ENCODE results near the gene AOC1. TPM values are rescaled to one million over a fixed set of nuclear protein-coding genes. Genes with fewer than 3 reads are reported as not detected.

AOC1 gene
- total RNA-seq, 1 donor from 2014 or later = not detected

DNA sequence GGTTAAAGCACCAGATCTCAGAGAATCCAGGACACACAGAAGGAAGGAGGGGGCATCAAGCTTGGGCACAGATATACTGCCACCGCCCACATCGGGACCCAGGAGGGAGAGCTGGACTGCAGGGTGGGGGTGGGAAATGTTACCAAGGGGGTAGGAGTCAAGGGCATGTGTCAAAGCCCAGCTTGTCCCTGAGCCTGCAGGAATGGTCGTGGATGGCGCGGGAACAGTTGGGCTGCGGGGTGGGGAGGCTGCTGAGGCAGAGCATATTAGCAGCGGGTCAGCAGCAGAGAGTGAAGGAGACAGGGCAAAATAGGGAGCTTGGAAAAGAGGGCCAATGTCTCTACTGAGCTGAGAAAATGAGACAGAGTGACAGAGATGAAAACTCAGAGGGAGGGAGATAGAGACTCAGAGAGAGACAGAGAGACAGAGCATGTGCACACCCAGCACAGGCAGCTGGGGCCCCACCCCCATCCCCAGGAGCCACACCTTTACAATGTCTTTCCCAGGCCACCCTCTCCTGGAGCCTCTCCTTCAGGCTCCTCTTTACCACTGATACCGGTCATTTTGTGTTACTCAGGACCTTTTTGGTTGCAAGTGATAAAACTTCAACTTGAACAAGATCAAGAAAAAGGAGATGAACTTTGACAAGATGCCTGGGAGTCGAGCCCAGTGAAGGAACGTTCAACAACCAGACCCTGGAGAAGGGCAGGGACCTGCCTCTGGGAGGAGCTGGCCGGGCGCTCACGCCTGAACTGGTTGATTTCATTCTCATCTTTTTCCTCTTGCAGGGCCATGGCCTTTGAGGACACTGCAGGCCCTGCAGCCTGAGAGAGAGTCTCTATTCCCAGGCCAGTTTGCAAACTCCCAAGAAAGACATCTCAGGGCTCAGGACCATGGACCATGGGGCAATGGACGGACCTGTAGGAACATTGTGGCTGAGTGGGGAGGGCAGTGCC lies 50.0 kb downstream of the AOC1 start:
- H3K27ac Mint-ChIP-seq (ENCODE audit: unreplicated experiment) = no peak overlapping the region
- TF ChIP-seq, protein P1, sequence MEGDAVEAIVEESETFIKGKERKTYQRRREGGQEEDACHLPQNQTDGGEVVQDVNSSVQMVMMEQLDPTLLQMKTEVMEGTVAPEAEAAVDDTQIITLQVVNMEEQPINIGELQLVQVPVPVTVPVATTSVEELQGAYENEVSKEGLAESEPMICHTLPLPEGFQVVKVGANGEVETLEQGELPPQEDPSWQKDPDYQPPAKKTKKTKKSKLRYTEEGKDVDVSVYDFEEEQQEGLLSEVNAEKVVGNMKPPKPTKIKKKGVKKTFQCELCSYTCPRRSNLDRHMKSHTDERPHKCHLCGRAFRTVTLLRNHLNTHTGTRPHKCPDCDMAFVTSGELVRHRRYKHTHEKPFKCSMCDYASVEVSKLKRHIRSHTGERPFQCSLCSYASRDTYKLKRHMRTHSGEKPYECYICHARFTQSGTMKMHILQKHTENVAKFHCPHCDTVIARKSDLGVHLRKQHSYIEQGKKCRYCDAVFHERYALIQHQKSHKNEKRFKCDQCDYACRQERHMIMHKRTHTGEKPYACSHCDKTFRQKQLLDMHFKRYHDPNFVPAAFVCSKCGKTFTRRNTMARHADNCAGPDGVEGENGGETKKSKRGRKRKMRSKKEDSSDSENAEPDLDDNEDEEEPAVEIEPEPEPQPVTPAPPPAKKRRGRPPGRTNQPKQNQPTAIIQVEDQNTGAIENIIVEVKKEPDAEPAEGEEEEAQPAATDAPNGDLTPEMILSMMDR (IDR thresholded peaks at IDR 0.05; ENCODE audit: partially characterized antibody, unreplicated experiment) = no peak
- H3K36me3 Mint-ChIP-seq (ENCODE audit: unreplicated experiment) = no peaks in the 10 kb centered on the region
- no peak for DNase-seq
- H3K4me1 Mint-ChIP-seq (ENCODE audit: low read depth, unreplicated experiment) = peaks cover 14% of the 10 kb centered on the region
- no peaks in the 10 kb centered on the region for H3K9me3 Mint-ChIP-seq (ENCODE audit: unreplicated experiment)
- H3K4me3 Mint-ChIP-seq (ENCODE audit: unreplicated experiment) = no peak overlapping the region
- H3K27me3 Mint-ChIP-seq (ENCODE audit: unreplicated experiment) = peaks cover 4% of the 10 kb centered on the region

DNA sequence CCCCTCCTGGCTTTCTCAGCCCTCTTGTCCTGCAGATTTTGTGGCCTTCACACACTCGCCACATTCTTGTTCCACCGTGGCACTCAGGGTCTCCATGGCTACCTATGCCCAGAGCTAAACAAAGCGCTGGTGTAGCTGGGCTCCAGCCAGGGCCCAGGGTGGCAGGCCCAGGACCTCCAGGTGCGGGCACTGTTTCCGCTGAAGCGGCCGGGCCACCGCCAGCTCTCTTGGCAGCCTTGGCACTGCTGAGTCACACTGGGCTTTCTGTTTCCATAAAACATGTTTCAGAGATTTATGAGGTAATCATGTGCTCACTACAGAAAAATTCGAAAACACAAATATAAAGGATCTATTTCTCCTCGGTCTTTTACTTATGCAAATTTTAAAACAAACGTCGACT lies 51.3 kb downstream of the AOC1 start:
- no peak overlapping the region for H3K27ac Mint-ChIP-seq (ENCODE audit: unreplicated experiment)

GRCh38 chr7:150904011-150904909 lies 51.9 kb downstream of the AOC1 start:
- Mint-ChIP-seq H3K4me3 (ENCODE audit: unreplicated experiment) (no peak overlapping the region), H3K36me3 (ENCODE audit: unreplicated experiment) (no peaks in the 10 kb centered on the region), H3K9me3 (ENCODE audit: unreplicated experiment) (no peaks in the 10 kb centered on the region), H3K27me3 (ENCODE audit: unreplicated experiment) (peaks cover 4% of the 10 kb centered on the region), H3K4me1 (ENCODE audit: low read depth, unreplicated experiment) (peaks cover 14% of the 10 kb centered on the region), H3K27ac (ENCODE audit: unreplicated experiment) (no peak overlapping the region)
- DNase-seq = no peak
- TF ChIP-seq, protein P1 (IDR thresholded peaks at IDR 0.05; ENCODE audit: partially characterized antibody, unreplicated experiment) = no peak

More for the DNA sequence above, 51.3 kb downstream of the AOC1 start:
- no peak for DNase-seq
- Mint-ChIP-seq H3K27me3 (ENCODE audit: unreplicated experiment) (peaks cover 4% of the 10 kb centered on the region), H3K4me1 (ENCODE audit: low read depth, unreplicated experiment) (peaks cover 14% of the 10 kb centered on the region), H3K36me3 (ENCODE audit: unreplicated experiment) (no peaks in the 10 kb centered on the region), H3K4me3 (ENCODE audit: unreplicated experiment) (no peak overlapping the region), H3K9me3 (ENCODE audit: unreplicated experiment) (no peaks in the 10 kb centered on the region)
- TF ChIP-seq, protein P1 (IDR thresholded peaks at IDR 0.05; ENCODE audit: partially characterized antibody, unreplicated experiment) = no peak

DNA sequence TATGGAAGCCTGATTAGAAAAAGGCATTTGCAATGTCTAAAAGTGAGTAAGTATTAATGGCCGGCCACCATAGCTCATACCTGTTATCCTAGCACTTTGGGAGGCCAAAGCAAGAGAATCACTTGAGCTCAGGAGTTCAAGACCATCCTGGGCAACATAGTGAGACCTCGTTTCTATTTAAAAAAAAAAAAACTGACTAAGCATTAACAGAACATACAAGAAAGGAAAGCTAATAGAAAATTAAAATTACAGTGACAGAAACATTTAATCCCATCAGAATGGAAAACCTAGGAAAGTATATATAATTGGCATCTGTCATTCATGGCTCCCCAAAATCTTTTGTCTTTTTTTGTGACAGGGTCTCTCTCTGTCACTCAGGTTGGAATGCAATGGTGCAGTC lies 55.9 kb downstream of the AOC1 start:
- Mint-ChIP-seq H3K27ac (ENCODE audit: unreplicated experiment) (no peak overlapping the region), H3K4me3 (ENCODE audit: unreplicated experiment) (no peak overlapping the region), H3K27me3 (ENCODE audit: unreplicated experiment) (peaks cover 4% of the 10 kb centered on the region), H3K9me3 (ENCODE audit: unreplicated experiment) (no peaks in the 10 kb centered on the region), H3K4me1 (ENCODE audit: low read depth, unreplicated experiment) (no peaks in the 10 kb centered on the region), H3K36me3 (ENCODE audit: unreplicated experiment) (peaks cover 5% of the 10 kb centered on the region)
- DNase-seq = no peak
- TF ChIP-seq, protein P1 (IDR thresholded peaks at IDR 0.05; ENCODE audit: partially characterized antibody, unreplicated experiment) = no peak

Data from glutamatergic neuron (in vitro differentiated cells).